ENCODE results near the gene SBNO2. TPM values are rescaled to one million over a fixed set of nuclear protein-coding genes. Genes with fewer than 3 reads are reported as not detected.

SBNO2 gene
- total RNA-seq, 2 experiments from 2014 or later = 26.6 to 43.3 TPM

GRCh38 chr19:1086613-1087012 is 87.5 kb downstream of the SBNO2 start:
- Histone ChIP-seq H3K4me1 (ENCODE audit: insufficient read depth, low read length, poor library complexity, severe bottlenecking) (peaks cover 35% of the 10 kb centered on the region), H3K4me3 (ENCODE audit: low read depth, low read length, poor library complexity, severe bottlenecking) (no peak overlapping the region), H3K9me3 (ENCODE audit: low read length) (no peaks in the 10 kb centered on the region), H3K4me2 (ENCODE audit: low read length) (no peak overlapping the region), H3K79me2 (ENCODE audit: insufficient read depth, low read depth, low read length) (no peaks in the 10 kb centered on the region), H4K20me1 (ENCODE audit: insufficient read depth, low read length) (no peaks in the 10 kb centered on the region), H3K9me2 (ENCODE audit: insufficient read depth, low read length) (no peaks in the 10 kb centered on the region), H2AFZ (ENCODE audit: low read length) (no peak overlapping the region), H3K36me3 (ENCODE audit: insufficient read depth, low read length) (peaks cover 87% of the 10 kb centered on the region), H3K27ac (ENCODE audit: low read depth, low read length, poor library complexity, severe bottlenecking) (no peak overlapping the region)
- TF ChIP-seq EZH2phosphoT487 (IDR thresholded peaks at IDR 0.05; ENCODE audit: borderline replicate concordance, low read depth, low read length) (no peak), CTCF (conservative IDR thresholded peaks at IDR 0.05; ENCODE audit: low read length) (no peak)
- no peak for DNase-seq (ENCODE audit: low spot score)
- intact Hi-C loops (cut with micrococcal nuclease; ENCODE audit: unreplicated experiment) = no loop called here
- POLR2A ChIA-PET = no interaction called here
- BruUV-seq (replicated peaks) = no TSS peak
- CTCF ChIA-PET (ENCODE audit: unreplicated experiment) = no interaction called here

- intact Hi-C loops (cut with micrococcal nuclease; ENCODE audit: unreplicated experiment) = no loop called here
- no peaks in the 10 kb centered on the region for H3K79me2 ChIP-seq (ENCODE audit: insufficient read depth, low read depth, low read length)
- no peak overlapping the region for H3K4me2 ChIP-seq (ENCODE audit: low read length)
- H3K9me2 ChIP-seq (ENCODE audit: insufficient read depth, low read length) = no peaks in the 10 kb centered on the region
- BruUV-seq (replicated peaks) = TSS peak; percentile 84
- POLR2A ChIA-PET = no interaction called here
- no peaks in the 10 kb centered on the region for H3K9me3 ChIP-seq (ENCODE audit: low read length)
- DNase-seq (ENCODE audit: low spot score) = no peak
- H3K4me3 ChIP-seq (ENCODE audit: low read depth, low read length, poor library complexity, severe bottlenecking) = no peak overlapping the region
- H4K20me1 ChIP-seq (ENCODE audit: insufficient read depth, low read length) = no peaks in the 10 kb centered on the region
- H3K4me1 ChIP-seq (ENCODE audit: insufficient read depth, low read length, poor library complexity, severe bottlenecking) = peaks cover 35% of the 10 kb centered on the region
- CTCF ChIA-PET (ENCODE audit: unreplicated experiment) = no interaction called here
- peaks cover 87% of the 10 kb centered on the region for H3K36me3 ChIP-seq (ENCODE audit: insufficient read depth, low read length)
- H2AFZ ChIP-seq (ENCODE audit: low read length) = no peak overlapping the region
- TF ChIP-seq CTCF (conservative IDR thresholded peaks at IDR 0.05; ENCODE audit: low read length) = no peak
- H3K27ac ChIP-seq (ENCODE audit: low read depth, low read length, poor library complexity, severe bottlenecking) = no peak overlapping the region
Observed at GRCh38 chr19:1085676-1086442, 88.2 kb downstream of the SBNO2 start.

GRCh38 chr19:1085053-1085658 is 88.9 kb downstream of the SBNO2 start:
- Histone ChIP-seq H3K4me2 (ENCODE audit: low read length) (no peak overlapping the region), H3K27ac (ENCODE audit: low read depth, low read length, poor library complexity, severe bottlenecking) (no peak overlapping the region), H3K9me2 (ENCODE audit: insufficient read depth, low read length) (no peaks in the 10 kb centered on the region), H3K79me2 (ENCODE audit: insufficient read depth, low read depth, low read length) (no peaks in the 10 kb centered on the region), H3K4me3 (ENCODE audit: low read depth, low read length, poor library complexity, severe bottlenecking) (no peak overlapping the region), H3K4me1 (ENCODE audit: insufficient read depth, low read length, poor library complexity, severe bottlenecking) (peaks cover 35% of the 10 kb centered on the region), H2AFZ (ENCODE audit: low read length) (no peak overlapping the region), H3K36me3 (ENCODE audit: insufficient read depth, low read length) (peaks cover 91% of the 10 kb centered on the region), H4K20me1 (ENCODE audit: insufficient read depth, low read length) (no peaks in the 10 kb centered on the region), H3K9me3 (ENCODE audit: low read length) (no peaks in the 10 kb centered on the region)
- TF ChIP-seq EZH2phosphoT487 (IDR thresholded peaks at IDR 0.05; ENCODE audit: borderline replicate concordance, low read depth, low read length) (no peak), CTCF (conservative IDR thresholded peaks at IDR 0.05; ENCODE audit: low read length) (no peak)
- DNase-seq (ENCODE audit: low spot score) = no peak
- intact Hi-C loops (cut with micrococcal nuclease; ENCODE audit: unreplicated experiment) = no loop called here
- BruUV-seq (replicated peaks) = no TSS peak
- CTCF ChIA-PET (ENCODE audit: unreplicated experiment) = no interaction called here
- POLR2A ChIA-PET = no interaction called here
